ENCODE results near the gene ZNF777. TPM values are rescaled to one million over a fixed set of nuclear protein-coding genes. Genes with fewer than 3 reads are reported as not detected.
"Not testable (repeated sequence)": the region's sequence is repeated elsewhere in the genome, so short reads cannot be mapped to it uniquely, and the experiment has no call there.

Gene ZNF777
- polyA plus RNA-seq, 1 donor from 2014 or later, result 6.1 TPM

GRCh38 chr7:149388550-149389335 lies 72.1 kb downstream of the ZNF777 start:
- H3K4me3 ChIP-seq (ENCODE audit: low read length); H4K20me1 ChIP-seq (ENCODE audit: insufficient read depth); H3F3A ChIP-seq (ENCODE audit: insufficient read depth, low read length, poor library complexity, severe bottlenecking); H3K27me3 ChIP-seq (ENCODE audit: insufficient read depth, low read depth, low read length); H3K79me2 ChIP-seq (replicated peaks; ENCODE audit: insufficient read depth, low read length); H3K27ac ChIP-seq (ENCODE audit: low read length); H3K9ac ChIP-seq (ENCODE audit: low read length); H3K9me2 ChIP-seq (ENCODE audit: insufficient read depth, low read length); H3K4me2 ChIP-seq (ENCODE audit: low read length); H3K9me3 ChIP-seq (ENCODE audit: low read length); H3K36me3 ChIP-seq (ENCODE audit: insufficient read depth, low read length); H2AFZ ChIP-seq (ENCODE audit: low read depth, low read length): not testable (repeated sequence)

GRCh38 chr7:149386514-149386913 lies 74.3 kb downstream of the ZNF777 start:
- H3K9me2 ChIP-seq (ENCODE audit: insufficient read depth, low read length); H3K9me3 ChIP-seq (ENCODE audit: low read length); H3K79me2 ChIP-seq (replicated peaks; ENCODE audit: insufficient read depth, low read length); H2AFZ ChIP-seq (ENCODE audit: low read depth, low read length); H3K27ac ChIP-seq (ENCODE audit: low read length); H3K36me3 ChIP-seq (ENCODE audit: insufficient read depth, low read length); H3K4me3 ChIP-seq (ENCODE audit: low read length); H3F3A ChIP-seq (ENCODE audit: insufficient read depth, low read length, poor library complexity, severe bottlenecking); H3K27me3 ChIP-seq (ENCODE audit: insufficient read depth, low read depth, low read length); H4K20me1 ChIP-seq (ENCODE audit: insufficient read depth); H3K9ac ChIP-seq (ENCODE audit: low read length); H3K4me2 ChIP-seq (ENCODE audit: low read length): not testable (repeated sequence)

- Histone ChIP-seq H2AFZ (ENCODE audit: low read depth, low read length) (no peak overlapping the region), H3K9me2 (ENCODE audit: insufficient read depth, low read length) (no peaks in the 10 kb centered on the region), H3F3A (ENCODE audit: insufficient read depth, low read length, poor library complexity, severe bottlenecking) (no peaks in the 10 kb centered on the region), H3K79me2 (replicated peaks; ENCODE audit: insufficient read depth, low read length) (no peaks in the 10 kb centered on the region), H3K4me2 (ENCODE audit: low read length) (no peak overlapping the region), H3K9ac (ENCODE audit: low read length) (no peak overlapping the region), H4K20me1 (ENCODE audit: insufficient read depth) (no peaks in the 10 kb centered on the region), H3K4me3 (ENCODE audit: low read length) (no peak overlapping the region), H3K9me3 (ENCODE audit: low read length) (no peaks in the 10 kb centered on the region), H3K36me3 (ENCODE audit: insufficient read depth, low read length) (no peaks in the 10 kb centered on the region), H3K27me3 (ENCODE audit: insufficient read depth, low read depth, low read length) (no peaks in the 10 kb centered on the region), H3K27ac (ENCODE audit: low read length) (no peak overlapping the region)
- TF ChIP-seq RAD21 (conservative IDR thresholded peaks at IDR 0.05) (no peak), MXI1 (conservative IDR thresholded peaks at IDR 0.05; ENCODE audit: poor library complexity, severe bottlenecking) (no peak), EZH2 (IDR thresholded peaks at IDR 0.05; ENCODE audit: borderline replicate concordance, insufficient read depth, low read length, poor library complexity, severe bottlenecking) (no peak), EP300 (conservative IDR thresholded peaks at IDR 0.05; ENCODE audit: poor library complexity, severe bottlenecking) (no peak), TAF1 (IDR thresholded peaks at IDR 0.05; ENCODE audit: low read depth) (no peak), SMC3 (conservative IDR thresholded peaks at IDR 0.05; ENCODE audit: poor library complexity) (no peak), POLR2AphosphoS5 (IDR thresholded peaks at IDR 0.05) (no peak)
- TF ChIP-seq, protein P1, sequence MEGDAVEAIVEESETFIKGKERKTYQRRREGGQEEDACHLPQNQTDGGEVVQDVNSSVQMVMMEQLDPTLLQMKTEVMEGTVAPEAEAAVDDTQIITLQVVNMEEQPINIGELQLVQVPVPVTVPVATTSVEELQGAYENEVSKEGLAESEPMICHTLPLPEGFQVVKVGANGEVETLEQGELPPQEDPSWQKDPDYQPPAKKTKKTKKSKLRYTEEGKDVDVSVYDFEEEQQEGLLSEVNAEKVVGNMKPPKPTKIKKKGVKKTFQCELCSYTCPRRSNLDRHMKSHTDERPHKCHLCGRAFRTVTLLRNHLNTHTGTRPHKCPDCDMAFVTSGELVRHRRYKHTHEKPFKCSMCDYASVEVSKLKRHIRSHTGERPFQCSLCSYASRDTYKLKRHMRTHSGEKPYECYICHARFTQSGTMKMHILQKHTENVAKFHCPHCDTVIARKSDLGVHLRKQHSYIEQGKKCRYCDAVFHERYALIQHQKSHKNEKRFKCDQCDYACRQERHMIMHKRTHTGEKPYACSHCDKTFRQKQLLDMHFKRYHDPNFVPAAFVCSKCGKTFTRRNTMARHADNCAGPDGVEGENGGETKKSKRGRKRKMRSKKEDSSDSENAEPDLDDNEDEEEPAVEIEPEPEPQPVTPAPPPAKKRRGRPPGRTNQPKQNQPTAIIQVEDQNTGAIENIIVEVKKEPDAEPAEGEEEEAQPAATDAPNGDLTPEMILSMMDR (IDR thresholded peaks at IDR 0.05; ENCODE audit: poor library complexity, severe bottlenecking), result no peak
- TF ChIP-seq, protein P2, sequence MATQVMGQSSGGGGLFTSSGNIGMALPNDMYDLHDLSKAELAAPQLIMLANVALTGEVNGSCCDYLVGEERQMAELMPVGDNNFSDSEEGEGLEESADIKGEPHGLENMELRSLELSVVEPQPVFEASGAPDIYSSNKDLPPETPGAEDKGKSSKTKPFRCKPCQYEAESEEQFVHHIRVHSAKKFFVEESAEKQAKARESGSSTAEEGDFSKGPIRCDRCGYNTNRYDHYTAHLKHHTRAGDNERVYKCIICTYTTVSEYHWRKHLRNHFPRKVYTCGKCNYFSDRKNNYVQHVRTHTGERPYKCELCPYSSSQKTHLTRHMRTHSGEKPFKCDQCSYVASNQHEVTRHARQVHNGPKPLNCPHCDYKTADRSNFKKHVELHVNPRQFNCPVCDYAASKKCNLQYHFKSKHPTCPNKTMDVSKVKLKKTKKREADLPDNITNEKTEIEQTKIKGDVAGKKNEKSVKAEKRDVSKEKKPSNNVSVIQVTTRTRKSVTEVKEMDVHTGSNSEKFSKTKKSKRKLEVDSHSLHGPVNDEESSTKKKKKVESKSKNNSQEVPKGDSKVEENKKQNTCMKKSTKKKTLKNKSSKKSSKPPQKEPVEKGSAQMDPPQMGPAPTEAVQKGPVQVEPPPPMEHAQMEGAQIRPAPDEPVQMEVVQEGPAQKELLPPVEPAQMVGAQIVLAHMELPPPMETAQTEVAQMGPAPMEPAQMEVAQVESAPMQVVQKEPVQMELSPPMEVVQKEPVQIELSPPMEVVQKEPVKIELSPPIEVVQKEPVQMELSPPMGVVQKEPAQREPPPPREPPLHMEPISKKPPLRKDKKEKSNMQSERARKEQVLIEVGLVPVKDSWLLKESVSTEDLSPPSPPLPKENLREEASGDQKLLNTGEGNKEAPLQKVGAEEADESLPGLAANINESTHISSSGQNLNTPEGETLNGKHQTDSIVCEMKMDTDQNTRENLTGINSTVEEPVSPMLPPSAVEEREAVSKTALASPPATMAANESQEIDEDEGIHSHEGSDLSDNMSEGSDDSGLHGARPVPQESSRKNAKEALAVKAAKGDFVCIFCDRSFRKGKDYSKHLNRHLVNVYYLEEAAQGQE (IDR thresholded peaks at IDR 0.05; ENCODE audit: borderline replicate concordance), result no peak
Observed at GRCh38 chr7:149385195-149385950, 75.5 kb downstream of the ZNF777 start.
